K562 (cell line): ENCODE results near the gene LETM1. TPM values are rescaled to one million over a fixed set of nuclear protein-coding genes. Genes with fewer than 3 reads are reported as not detected.

Experiments used
- ATAC-seq: fragments of 200-7000 bp; cut with Tn5 transposase; 3 replicates; pipeline ENCODE4 v1.9.1; 2020; ENCODE audit warnings: moderate library complexity
- BruUV-seq: library from RNA; stranded (reverse); fragments of 400-500 nt; replicated peaks from 2 replicates; lab custom pipeline; 2021; lab: Mats Ljungman, UMichigan
- CTCF ChIA-PET: fragments of 300-600 bp; formaldehyde crosslinking; extraction: SDS; loops from one replicate; lab custom pipeline; 2021; ENCODE audit warnings: low intra/inter-chr PET ratio; lab: Yijun Ruan, JAX
- POLR2A ChIA-PET: fragments of 300-600, 350-650 bp; sonication (Branson Sonifier 250); formaldehyde crosslinking; extraction: SDS; loops from one replicate; lab custom pipeline; 2021; ENCODE audit warnings: antibody characterized with exemption, inconsistent platforms; lab: Yijun Ruan, JAX
- DNase-seq, 4 experiments: peaks; one replicate each; pipeline versions ENCODE4 v3.0.0 to v3.0.0-alpha.2; 2011 to 2018; ENCODE audit warnings: low spot score in 3 of 4, mixed read lengths in 3 of 4; ENCODE audit errors: extremely low read depth in 1 of 4
- FAIRE-seq: peaks from 2 replicates; lab custom pipeline; 2011; peaks lifted over from hg19 to GRCh38; lab: Jason Lieb, UNC
- H2AFZ ChIP-seq: 2 replicates; pipeline ENCODE4 v1.6.0; 2011; ENCODE audit warnings: low read depth, low read length, control low read depth, inconsistent platforms
- H3K27ac ChIP-seq: fragments of 200-600 bp; 3 replicates; pipeline ENCODE4 v1.8.0; 2011; ENCODE audit warnings: low read depth, mild to moderate bottlenecking, control low read depth, inconsistent platforms, low read length, moderate library complexity, mixed read lengths; ENCODE audit errors: extremely low read depth
- H3K27me3 ChIP-seq, 2 experiments: fragments of 300-600 bp in 1 of 2; 2 replicates in 1 of 2; 3 replicates in 1 of 2; pipeline versions ENCODE4 v1.6.0 to v1.8.0; 2011; ENCODE audit warnings: inconsistent platforms in 2 of 2, low read length in 2 of 2, mild to moderate bottlenecking in 1 of 2, mixed read lengths in 1 of 2, moderate library complexity in 1 of 2; ENCODE audit not compliant: control insufficient read depth in 2 of 2, insufficient read depth in 2 of 2
- H3K36me3 ChIP-seq: fragments of 300-600 bp; 3 replicates; pipeline ENCODE4 v1.8.0; 2011; ENCODE audit warnings: mild to moderate bottlenecking, low read length, inconsistent platforms; ENCODE audit not compliant: control insufficient read depth, insufficient read depth
- H3K4me1 ChIP-seq, 2 experiments: fragments of 200-600 bp in 1 of 2; replicated peaks in 1 of 2; 2 replicates in 1 of 2; 3 replicates in 1 of 2; pipeline versions ENCODE4 v1.5.1 to v1.8.0; 2011; ENCODE audit warnings: inconsistent platforms in 2 of 2, low read length in 2 of 2, mild to moderate bottlenecking in 1 of 2, mixed read lengths in 1 of 2, moderate library complexity in 1 of 2; ENCODE audit not compliant: control insufficient read depth in 2 of 2, insufficient read depth in 2 of 2
- H3K4me2 ChIP-seq: 2 replicates; pipeline ENCODE4 v1.6.1; 2011; ENCODE audit warnings: low read length, control low read depth, inconsistent platforms, mixed read lengths; ENCODE audit not compliant: insufficient read depth
- H3K4me3 ChIP-seq: fragments of 200-600 bp; sonication (generic), shearing (Covaris generic); 2 replicates; pipeline ENCODE4 v1.5.1; 2016; ENCODE audit warnings: control low read depth, inconsistent platforms
- H3K79me2 ChIP-seq: fragments of 200-600 bp; 3 replicates; pipeline ENCODE4 v1.8.0; 2011; ENCODE audit warnings: low read length, inconsistent platforms; ENCODE audit not compliant: control insufficient read depth, insufficient read depth
- H3K9ac ChIP-seq, 2 experiments: 2 replicates each; pipeline versions ENCODE4 v1.6.0 to v1.6.1; 2011; ENCODE audit warnings: low read depth in 2 of 2, low read length in 2 of 2, control low read depth in 1 of 2, inconsistent platforms in 1 of 2, mild to moderate bottlenecking in 1 of 2, mixed read lengths in 1 of 2; ENCODE audit not compliant: insufficient read depth in 1 of 2
- H3K9me1 ChIP-seq: one replicate; pipeline ENCODE4 v1.6.0; 2011; ENCODE audit warnings: inconsistent platforms, mild to moderate bottlenecking, low read length, moderate library complexity; ENCODE audit not compliant: control insufficient read depth, insufficient read depth
- H3K9me3 ChIP-seq: replicated peaks from 2 replicates; pipeline ENCODE4 v1.5.1; 2011; ENCODE audit warnings: low read depth, low read length, inconsistent platforms; ENCODE audit not compliant: control insufficient read depth, insufficient read depth
- H4K20me1 ChIP-seq: replicated peaks from 2 replicates; pipeline ENCODE4 v1.6.1; 2011; ENCODE audit warnings: low read length, inconsistent platforms, mixed read lengths; ENCODE audit not compliant: control insufficient read depth, insufficient read depth
- ATF1 ChIP-seq, 2 experiments: fragments of 450-650 bp in 1 of 2; IDR thresholded peaks; 2 replicates each; pipeline ENCODE4 v1.6.1; 2016; ENCODE audit warnings: missing compliant biosample characterization in 1 of 2, missing genetic modification characterization in 1 of 2
- DMBX1 ChIP-seq: fragments of 250-450 bp; sonication (Bioruptor Pico); IDR thresholded peaks from 2 replicates; pipeline ENCODE4 v1.8.0; 2022; ENCODE audit warnings: inconsistent platforms, mild to moderate bottlenecking, moderate library complexity, borderline replicate concordance
- HCFC1 ChIP-seq: IDR thresholded peaks from 2 replicates; pipeline ENCODE4 v1.6.1; 2012; ENCODE audit warnings: low read depth, low read length, improper control_type of control experiment
- MTA3 ChIP-seq: fragments of 450-650 bp; formaldehyde crosslinking; IDR thresholded peaks from 2 replicates; pipeline ENCODE4 v1.6.1; 2017; ENCODE audit warnings: mild to moderate bottlenecking, borderline replicate concordance
- RBM25 ChIP-seq: fragments of 200-400 bp; formaldehyde crosslinking; IDR thresholded peaks from 2 replicates; pipeline ENCODE4 v1.6.1; 2018; ENCODE audit warnings: low read length, low read depth, moderate library complexity; ENCODE audit not compliant: severe bottlenecking
- SIX5 ChIP-seq, 2 experiments: IDR thresholded peaks; 2 replicates each; pipeline ENCODE4 v1.6.1; 2011; ENCODE audit warnings: low read length in 2 of 2, borderline replicate concordance in 1 of 2, low read depth in 1 of 2, mild to moderate bottlenecking in 1 of 2, moderate library complexity in 1 of 2; ENCODE audit not compliant: insufficient read depth in 1 of 2
- SRSF9 ChIP-seq: fragments of 200-400 bp; formaldehyde crosslinking; IDR thresholded peaks from 2 replicates; pipeline ENCODE4 v1.6.1; 2017; ENCODE audit warnings: low read depth, low read length, borderline replicate concordance
- TBP ChIP-seq: optimal IDR thresholded peaks from 2 replicates; pipeline ENCODE3; 2011; ENCODE audit warnings: low read depth, low read length, improper control_type of control experiment
- TCF15 ChIP-seq: fragments of 250-450 bp; sonication (Bioruptor Pico); IDR thresholded peaks from 2 replicates; pipeline ENCODE4 v1.8.0; 2022; ENCODE audit warnings: moderate library complexity, mild to moderate bottlenecking, inconsistent platforms
- TCF7L2 ChIP-seq: fragments of 150-350 bp; IDR thresholded peaks from 2 replicates; pipeline ENCODE4 v1.6.1; 2016; ENCODE audit warnings: low read depth, mild to moderate bottlenecking, low read length, moderate library complexity
- TEAD2 ChIP-seq: fragments of 450-650 bp; IDR thresholded peaks from 2 replicates; pipeline ENCODE4 v1.6.1; 2016; ENCODE audit warnings: missing genetic modification characterization, control low read depth, missing compliant biosample characterization
- THRA ChIP-seq: fragments of 450-650 bp; IDR thresholded peaks from 2 replicates; pipeline ENCODE4 v1.6.1; 2017; ENCODE audit warnings: mild to moderate bottlenecking, moderate library complexity
- USF2 ChIP-seq: sonication (generic); formaldehyde crosslinking; IDR thresholded peaks from 2 replicates; pipeline ENCODE4 v1.5.0; 2020; ENCODE audit warnings: missing genetic modification reagents
- ZNF274 ChIP-seq: IDR thresholded peaks from 2 replicates; pipeline ENCODE4 v1.6.1; 2011; ENCODE audit warnings: low read depth, mild to moderate bottlenecking, low read length, moderate library complexity, borderline replicate concordance
- ZNF785 ChIP-seq: fragments of 250-450 bp; sonication (Bioruptor Pico); IDR thresholded peaks from 2 replicates; pipeline ENCODE4 v1.4.0; 2020; ENCODE audit warnings: mild to moderate bottlenecking
- WGBS: fragments of 100-300 bp; shearing (Covaris generic); methylation state at CpG from one replicate; pipeline ENCODE4 v1.1.6; 2016; ENCODE audit warnings: low coverage, mixed read lengths; ENCODE audit not compliant: insufficient coverage; ENCODE audit errors: missing lambda C conversion rate; 5-methylcytosine and 5-hydroxymethylcytosine counted together
- in situ Hi-C: fragments of 300-500 bp; cut with MboI; formaldehyde crosslinking; loops from 4 replicates; pipeline ENCODE4 v1.15.0; 2018; ENCODE audit warnings: inconsistent platforms, mixed read lengths
- intact Hi-C: fragments of 100-400 bp; cut with micrococcal nuclease; formaldehyde crosslinking; loops from 2 replicates; pipeline ENCODE4 v1.14.2; 2022
- polyA plus RNA-seq, 8 experiments: library from polyadenylated mRNA; depleted of rRNA in 4 of 8; stranded (reverse) in 5 of 8; unstranded in 3 of 8; fragments of >200 nt; fragmentation: Nextera tagmentation in 2 of 8; fragmentation: Illumina TruSeq in 1 of 8; extraction: Ambion mirVana in 2 of 8; extraction: Trizol in 1 of 8; gene quantifications; 2 replicates each; pipeline versions ENCODE4 v1.2.1 to v1.2.3, GENCODE V29; 2011 to 2014; ENCODE audit warnings: inconsistent platforms in 1 of 8, missing spikeins in 1 of 8
- total RNA-seq, 7 experiments: library from RNA; depleted of rRNA in 6 of 7; stranded (reverse); fragments of >200 nt in 6 of 7; fragmentation: Illumina TruSeq in 2 of 7; extraction: Trizol in 2 of 7; gene quantifications; 2 replicates each; pipeline versions ENCODE4 v1.2.1 to v1.2.3, GENCODE V29; 2011 to 2021; ENCODE audit warnings: low replicate concordance in 1 of 7

Gene LETM1
- total and polyA plus RNA-seq, 9 of the 15 experiments (the other 6 are each of a cell fraction or from before 2014, with no cell fraction given): 3.9 to 109 (median 35.0) TPM

- TF ChIP-seq ZNF785 (CRISPR knock-in tag): no peak
- no peak for TF ChIP-seq DMBX1
These were observed 23.3 kb downstream of the LETM1 start (continued) for GRCh38 chr4:1832690-1833089.

GRCh38 chr4:1831331-1831730, 24.6 kb downstream of the LETM1 start:
- WGBS: 94% methylated on average over 7 of the region's 8 CpGs
- in situ Hi-C loops (no loop called here), intact Hi-C loops (no loop called here)
- Histone ChIP-seq H3K27me3 (no peaks in the 10 kb centered on the region), H4K20me1 (peaks cover 6% of the 10 kb centered on the region), H3K4me1 (no peaks in the 10 kb centered on the region; a peak in 2 of 5 replicates), H3K27ac (no peak overlapping the region), H3K9me3 (no peaks in the 10 kb centered on the region), H3K4me3 (no peak overlapping the region), H2AFZ (no peak overlapping the region), H3K9ac (peak overlapping the region in 1 of 2 experiments; percentile 43; a peak in 1 of 4 replicates), H3K79me2 (no peaks in the 10 kb centered on the region; the same call in 1 of the 3 replicates), H3K4me2 (no peak overlapping the region), H3K9me1 (peaks cover under 1% of the 10 kb centered on the region), H3K36me3 (peaks cover 74% of the 10 kb centered on the region; the same call in 2 of the 3 replicates)
- BruUV-seq: no TSS peak
- FAIRE-seq (no peak), DNase-seq (no peak), ATAC-seq (no peak)
- ChIA-PET POLR2A (interaction anchor here (0.9 to 1.5 kb wide), 2 partner anchors 13 to 15 kb away, joined by 3 to 9 read pairs; no protein-coding TSS in a partner anchor), CTCF (no interaction called here)
- TF ChIP-seq HCFC1 (no peak), MTA3 (no peak), THRA (no peak), RBM25 (no peak), TBP (no peak), ATF1 (CRISPR knock-in tag; IDR thresholded peaks at IDR 0.05) (no peak), ATF1 (tag; IDR thresholded peaks at IDR 0.05) (no peak), USF2 (CRISPR knock-in tag) (no peak), TCF7L2 (no peak), TEAD2 (tag) (no peak), SIX5 (IDR thresholded peaks at IDR 0.05; ENCODE audit: borderline replicate concordance in 1 of 2, insufficient read depth in 1 of 2, low read depth in 1 of 2, low read length in 2 of 2) (no peak), ZNF274 (no peak), TCF15 (no peak), SRSF9 (no peak)
